HTERT RPE-1 (cell line): ENCODE data around the gene FGFR3.
"Not testable (repeated sequence)": the region's sequence is repeated elsewhere in the genome, so short reads cannot be mapped to it uniquely, and the experiment has no call there.

ENCODE experiments used
- in situ Hi-C: fragments of 300-500 bp; cut with MboI; formaldehyde crosslinking; loops from 4 replicates; pipeline ENCODE4 v1.14.3; 2020; ENCODE audit warnings: low sequenced_read_pairs

FGFR3 gene

GRCh38 chr4:1815096-1815996 lies 22.3 kb downstream of the FGFR3 start:
- in situ Hi-C loops = no loop called here

GRCh38 chr4:1815997-1816860 lies 23.1 kb downstream of the FGFR3 start:
- in situ Hi-C loops = no loop called here

GRCh38 chr4:1819284-1819683 lies 26.2 kb downstream of the FGFR3 start:
- in situ Hi-C loops = no loop called here

- in situ Hi-C loops = no loop called here
Observed at GRCh38 chr4:1819816-1820215, 26.7 kb downstream of the FGFR3 start.

- in situ Hi-C loops = no loop called here
Observed at GRCh38 chr4:1821679-1822567, 28.8 kb downstream of the FGFR3 start.

GRCh38 chr4:1822568-1823544 lies 29.8 kb downstream of the FGFR3 start:
- in situ Hi-C loops = no loop called here

- in situ Hi-C loops = no loop called here
Observed at GRCh38 chr4:1823545-1823932, 30.4 kb downstream of the FGFR3 start.

- in situ Hi-C loops = no loop called here
Observed at GRCh38 chr4:1824746-1825145, 31.7 kb downstream of the FGFR3 start.

GRCh38 chr4:1825326-1825725 lies 32.2 kb downstream of the FGFR3 start:
- in situ Hi-C loops = no loop called here

GRCh38 chr4:1826531-1827350 lies 33.6 kb downstream of the FGFR3 start:
- in situ Hi-C loops = no loop called here

GRCh38 chr4:1830234-1830633 lies 37.1 kb downstream of the FGFR3 start:
- in situ Hi-C loops = no loop called here

GRCh38 chr4:1830642-1831228 lies 37.6 kb downstream of the FGFR3 start:
- in situ Hi-C loops = no loop called here

GRCh38 chr4:1831331-1831730 lies 38.2 kb downstream of the FGFR3 start:
- in situ Hi-C loops = no loop called here

GRCh38 chr4:1832690-1833089 lies 39.6 kb downstream of the FGFR3 start:
- in situ Hi-C loops = no loop called here

GRCh38 chr4:1833307-1834046 lies 40.4 kb downstream of the FGFR3 start:
- in situ Hi-C loops = no loop called here

GRCh38 chr4:1834047-1834775 lies 41.1 kb downstream of the FGFR3 start:
- in situ Hi-C loops = no loop called here

- in situ Hi-C loops = not testable (repeated sequence)
Observed at GRCh38 chr4:1835836-1836235, 42.7 kb downstream of the FGFR3 start.
